Kidney capillary endothelial cell (primary cell): ENCODE measurements around the gene PHLDB1.

Source experiments
- DNase-seq: peaks from one replicate; pipeline ENCODE4 v3.0.0-alpha.2; 2018; ENCODE audit warnings: low spot score

Gene PHLDB1

DNA sequence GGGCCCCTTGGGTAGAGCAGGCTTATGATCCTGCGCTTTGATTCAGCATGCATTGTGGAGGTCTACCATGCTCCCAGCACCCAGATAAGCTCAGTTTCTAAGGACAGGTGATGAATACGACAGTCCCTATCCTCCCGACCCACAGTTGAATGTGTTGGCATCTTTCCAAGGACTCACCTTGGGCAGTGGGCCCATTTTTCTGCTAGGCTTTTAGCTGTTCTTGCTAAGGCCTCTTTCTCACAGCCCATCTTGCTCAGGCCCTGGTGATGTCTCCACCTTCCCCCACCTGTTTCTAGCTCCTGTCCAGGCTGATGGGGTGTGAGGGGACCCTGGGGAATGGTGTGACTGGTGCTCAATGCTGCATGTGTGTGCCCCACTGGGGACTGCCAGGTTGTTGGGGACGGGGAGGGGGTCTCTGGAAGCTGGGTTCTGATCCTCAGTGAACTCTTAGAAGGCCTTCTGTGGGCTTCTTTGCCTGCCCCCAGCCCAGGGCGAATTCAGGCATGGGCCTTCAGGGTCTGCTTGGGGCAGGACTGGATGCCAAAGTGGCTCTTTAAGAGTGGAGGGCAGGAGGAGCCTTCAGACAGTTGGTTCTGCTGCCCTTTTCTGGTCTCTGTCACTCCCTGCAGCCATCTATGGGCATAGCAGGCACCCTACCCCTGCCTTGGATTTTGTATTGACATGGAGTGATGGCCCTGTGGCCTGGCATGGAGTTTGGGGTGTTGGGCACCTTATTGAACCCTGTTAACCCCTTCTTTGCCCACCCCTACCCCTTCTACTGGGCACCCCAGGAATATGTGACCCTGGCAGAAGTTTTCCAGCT lies 33.1 kb downstream of the PHLDB1 start:
- DNase-seq, result no peak

DNA sequence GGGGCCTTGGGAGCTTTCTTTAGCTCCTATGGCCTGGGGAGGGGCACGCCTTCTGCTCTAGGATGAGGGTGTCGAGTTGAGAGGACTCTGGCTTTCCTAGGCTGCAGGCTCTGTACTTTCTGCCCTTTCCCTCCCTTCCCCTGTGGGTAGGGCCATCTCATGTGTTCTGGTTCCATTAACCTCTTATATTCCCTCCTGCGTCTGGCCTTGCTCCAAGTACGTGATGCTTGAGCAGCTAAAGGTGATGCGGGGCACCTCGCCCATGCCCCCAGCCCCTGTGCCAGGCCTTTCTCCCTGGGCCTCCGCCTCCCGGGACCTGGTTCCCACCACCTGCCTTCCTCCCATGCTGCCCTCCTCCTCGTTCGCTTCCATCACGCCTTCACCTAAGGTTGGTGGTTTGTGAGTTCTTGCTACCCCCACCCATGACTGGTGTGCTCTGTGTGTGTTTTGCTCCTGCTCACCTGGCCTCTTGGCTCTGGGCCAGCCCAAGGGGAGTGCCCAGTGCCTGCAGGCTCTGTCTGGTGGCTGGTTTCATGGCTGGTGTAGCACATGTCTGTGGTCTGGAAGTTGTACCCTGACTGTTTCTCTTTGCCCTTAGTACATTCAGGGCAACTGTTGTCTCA lies 34.1 kb downstream of the PHLDB1 start:
- no peak for DNase-seq

DNA sequence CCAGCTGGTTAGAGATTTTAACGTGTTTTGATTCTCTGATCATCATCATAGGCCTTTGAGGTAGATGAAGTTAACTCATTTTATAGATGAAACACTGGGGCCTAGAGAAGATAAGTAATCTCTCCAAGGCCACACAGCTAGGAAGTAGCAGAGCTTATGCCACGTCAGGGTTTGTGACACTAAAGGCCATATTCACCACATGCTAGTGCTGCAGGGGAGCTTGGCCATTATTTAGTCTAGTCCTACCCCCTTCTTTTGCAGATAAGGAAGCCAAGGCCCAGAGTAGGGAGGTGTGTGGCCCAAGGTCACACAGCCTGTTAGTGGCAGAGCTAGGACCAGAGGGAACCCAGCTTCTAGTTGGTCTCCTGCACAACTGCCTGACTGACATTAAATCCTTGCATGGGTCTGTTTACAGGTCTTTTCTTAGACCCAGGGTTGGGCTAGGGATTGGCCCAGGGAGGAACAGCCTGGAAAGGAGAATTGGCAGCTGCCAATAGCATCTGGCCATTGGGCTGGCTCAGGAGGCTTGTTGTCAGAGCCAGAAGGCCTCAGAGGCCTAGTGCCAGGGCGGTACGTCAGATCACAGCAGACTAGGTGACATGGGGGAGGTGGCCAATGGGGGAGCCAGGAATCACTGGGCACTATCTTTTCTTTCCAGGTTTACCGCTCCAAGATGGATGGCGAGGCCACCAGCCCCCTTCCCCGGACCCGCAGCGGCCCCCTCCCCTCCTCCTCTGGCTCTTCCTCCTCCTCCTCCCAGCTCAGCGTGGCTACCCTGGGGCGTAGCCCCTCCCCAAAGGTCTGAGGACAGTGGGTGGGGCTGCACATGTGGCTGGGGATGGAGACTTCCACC lies 36.0 kb downstream of the PHLDB1 start:
- DNase-seq, result no peak

DNA sequence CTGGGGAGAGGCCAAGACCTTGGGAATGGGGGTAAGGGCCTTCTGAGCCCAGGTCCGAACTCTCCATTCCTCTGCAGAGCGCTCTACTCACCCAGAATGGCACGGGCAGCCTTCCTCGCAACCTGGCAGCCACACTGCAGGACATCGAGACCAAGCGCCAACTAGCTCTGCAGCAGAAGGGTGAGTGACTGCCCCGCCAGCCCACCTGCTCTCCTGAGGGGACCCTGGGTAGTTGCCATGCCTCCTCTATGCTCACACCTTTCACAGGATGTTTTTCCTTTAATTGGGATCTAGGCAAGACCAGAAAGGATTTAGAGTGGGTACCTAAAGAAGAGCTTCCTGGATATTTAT lies 36.6 kb downstream of the PHLDB1 start:
- DNase-seq, result no peak

DNA sequence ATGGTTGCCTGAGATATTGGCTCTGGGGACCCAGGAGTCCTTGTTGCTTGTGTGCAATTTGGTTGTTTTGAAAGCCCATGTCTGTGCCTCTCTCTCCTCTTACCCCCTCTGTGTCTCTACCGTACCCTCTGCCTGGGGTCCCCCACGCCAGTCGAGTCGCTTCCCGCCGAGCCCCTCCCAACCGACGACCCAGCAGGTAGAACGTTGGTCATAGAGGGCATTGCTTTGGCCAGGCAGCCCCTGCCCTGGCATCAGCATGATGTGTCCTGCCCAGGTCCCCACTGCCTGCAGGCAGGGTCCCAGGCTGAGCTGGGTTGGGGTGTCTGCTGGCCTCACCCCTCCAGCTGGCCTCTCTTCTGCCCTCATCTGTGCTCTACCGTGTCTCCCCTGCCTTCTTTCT lies 37.1 kb downstream of the PHLDB1 start:
- no peak for DNase-seq

DNA sequence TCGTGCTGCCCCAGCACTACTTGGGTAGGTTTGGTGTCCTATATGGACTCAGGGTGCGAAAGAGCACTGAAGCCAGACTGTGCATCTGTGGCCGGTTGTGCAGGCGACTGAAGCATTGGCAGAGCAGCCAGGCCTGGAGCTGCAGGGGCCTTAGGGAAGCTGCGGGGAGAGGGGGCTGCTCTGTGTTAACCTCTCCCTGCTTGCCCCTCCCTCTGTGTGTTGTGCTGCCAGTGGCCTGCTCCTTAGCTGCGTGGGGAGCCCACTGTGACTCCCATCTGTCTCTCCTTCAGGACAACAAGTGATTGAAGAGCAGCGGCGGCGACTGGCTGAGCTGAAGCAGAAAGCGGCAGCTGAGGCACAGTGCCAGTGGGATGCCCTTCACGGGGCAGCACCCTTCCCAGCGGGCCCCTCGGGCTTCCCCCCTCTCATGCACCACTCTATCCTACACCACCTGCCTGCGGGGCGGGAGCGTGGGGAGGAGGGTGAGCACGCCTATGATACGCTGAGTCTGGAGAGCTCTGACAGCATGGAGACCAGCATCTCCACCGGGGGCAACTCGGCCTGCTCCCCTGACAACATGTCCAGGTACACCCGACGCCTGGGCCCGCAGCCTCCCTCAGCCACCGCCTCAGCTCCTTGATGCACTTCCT lies 37.8 kb downstream of the PHLDB1 start:
- DNase-seq, result no peak

DNA sequence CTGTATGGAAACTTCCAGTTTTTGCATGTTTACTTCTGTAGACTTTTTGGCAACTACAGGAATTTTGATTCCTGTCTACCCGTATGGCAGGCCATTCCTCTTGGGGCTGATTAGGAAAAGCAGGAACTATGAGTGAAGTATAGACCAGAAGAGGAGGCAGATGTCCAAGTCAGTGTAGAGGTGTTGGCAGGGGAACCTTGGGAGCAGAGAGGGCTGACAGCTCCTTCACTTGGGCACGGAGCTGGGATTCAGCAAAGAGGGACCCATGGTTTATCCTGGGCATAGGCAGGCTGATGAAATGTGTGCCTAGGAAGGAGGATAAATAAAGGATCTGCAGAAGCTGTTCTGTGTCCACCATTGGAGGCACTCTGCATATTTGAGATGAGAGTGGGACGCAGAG lies 39.0 kb downstream of the PHLDB1 start:
- DNase-seq, result no peak

DNA sequence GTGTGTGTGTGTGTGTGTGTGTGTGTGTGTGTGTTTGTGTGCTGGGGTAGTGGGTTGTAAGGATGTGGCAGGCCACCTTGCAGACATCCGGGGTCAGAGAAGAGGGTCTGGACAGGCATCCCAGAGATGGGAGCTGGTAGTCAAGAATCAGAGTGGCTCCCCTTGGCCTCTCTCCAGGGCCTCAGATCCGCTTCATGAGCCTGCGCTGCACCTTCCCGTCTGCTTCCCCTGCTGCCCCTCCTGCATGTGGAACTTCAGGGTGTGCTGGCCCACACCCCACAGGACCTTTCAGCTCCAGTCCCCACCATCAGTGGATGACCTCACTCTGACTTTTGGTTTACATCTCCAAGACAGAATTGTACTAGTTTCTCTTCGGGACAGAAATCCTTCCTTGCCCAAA lies 40.9 kb downstream of the PHLDB1 start:
- DNase-seq, result no peak

DNA sequence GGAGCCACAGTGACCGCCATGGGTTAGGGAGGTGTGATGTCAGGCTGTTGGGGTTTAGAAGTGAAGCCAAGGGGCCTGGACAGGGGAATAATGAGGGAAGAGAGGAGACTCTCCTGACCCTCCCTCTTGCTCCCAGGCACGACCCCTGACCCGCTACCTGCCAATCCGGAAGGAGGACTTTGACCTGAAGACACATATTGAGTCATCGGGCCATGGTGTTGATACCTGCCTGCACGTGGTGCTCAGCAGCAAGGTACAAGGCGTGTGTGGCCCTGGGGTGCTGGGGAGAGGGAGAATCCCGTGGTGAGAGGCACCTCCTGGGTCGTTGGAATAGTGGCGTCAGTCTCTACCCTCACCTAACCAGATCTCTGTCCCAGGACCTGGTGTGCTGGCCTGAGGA lies 42.5 kb downstream of the PHLDB1 start:
- no peak for DNase-seq

DNA sequence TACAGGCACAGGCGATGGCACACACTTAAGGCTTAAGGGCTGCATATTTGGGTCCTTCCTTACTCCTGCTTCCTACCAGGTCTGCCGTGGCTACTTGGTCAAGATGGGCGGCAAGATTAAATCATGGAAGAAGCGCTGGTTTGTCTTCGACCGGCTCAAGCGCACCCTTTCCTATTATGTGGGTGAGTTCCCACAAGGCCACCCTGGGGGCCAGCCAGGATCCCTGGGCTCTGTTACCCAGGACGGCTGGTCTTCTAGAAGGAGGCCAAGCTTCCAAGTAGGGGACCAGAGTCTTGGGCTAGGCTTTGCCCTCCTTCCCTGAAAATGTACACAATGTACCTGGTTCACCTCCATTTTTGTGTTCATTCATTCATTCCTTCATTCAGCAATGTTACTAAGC lies 43.0 kb downstream of the PHLDB1 start:
- no peak for DNase-seq

DNA sequence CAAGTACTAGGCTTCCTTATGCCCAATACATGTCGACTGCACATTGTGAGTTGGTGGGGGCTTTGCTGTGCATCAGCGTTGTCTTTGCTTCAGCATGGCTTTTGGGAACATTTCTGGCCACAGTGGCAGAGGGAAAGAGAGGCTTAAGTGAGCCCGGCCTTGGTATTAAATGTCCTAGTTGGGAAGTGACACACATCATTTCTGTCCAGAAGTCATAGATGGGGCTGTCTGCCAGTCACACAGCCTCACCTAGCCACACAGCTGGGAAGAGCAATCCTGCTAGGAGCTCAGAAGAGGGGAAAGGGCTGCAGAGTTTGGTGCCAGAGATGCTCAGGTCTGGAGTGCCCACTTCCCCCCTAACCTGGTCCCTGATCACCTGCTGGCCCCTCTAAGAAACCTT lies 44.4 kb downstream of the PHLDB1 start:
- no peak for DNase-seq

DNA sequence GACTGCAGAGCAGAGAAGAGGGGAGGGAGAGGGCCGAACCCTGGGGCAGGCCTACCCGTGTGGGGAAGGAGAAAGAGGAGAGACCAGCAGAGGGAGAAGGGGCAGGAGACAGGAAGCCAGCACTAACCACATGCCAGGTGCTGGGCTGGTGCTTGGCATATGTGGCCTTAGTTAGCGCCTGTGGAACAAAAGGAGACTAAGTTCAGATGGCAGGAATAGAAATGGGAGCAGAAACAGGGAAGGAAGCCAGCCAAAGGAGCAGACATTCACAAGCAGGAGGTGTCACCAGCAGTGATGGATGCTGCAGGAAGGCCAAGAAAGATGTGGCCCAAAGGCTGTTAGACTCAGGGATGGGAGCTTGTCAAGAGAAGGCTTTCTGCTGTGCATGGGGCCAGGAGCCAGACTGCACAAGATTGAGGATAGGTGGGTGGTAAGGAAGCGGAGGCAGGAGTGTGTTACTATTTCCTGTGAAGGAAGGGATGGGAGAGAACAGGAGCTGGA lies 45.3 kb downstream of the PHLDB1 start:
- DNase-seq, result no peak

DNA sequence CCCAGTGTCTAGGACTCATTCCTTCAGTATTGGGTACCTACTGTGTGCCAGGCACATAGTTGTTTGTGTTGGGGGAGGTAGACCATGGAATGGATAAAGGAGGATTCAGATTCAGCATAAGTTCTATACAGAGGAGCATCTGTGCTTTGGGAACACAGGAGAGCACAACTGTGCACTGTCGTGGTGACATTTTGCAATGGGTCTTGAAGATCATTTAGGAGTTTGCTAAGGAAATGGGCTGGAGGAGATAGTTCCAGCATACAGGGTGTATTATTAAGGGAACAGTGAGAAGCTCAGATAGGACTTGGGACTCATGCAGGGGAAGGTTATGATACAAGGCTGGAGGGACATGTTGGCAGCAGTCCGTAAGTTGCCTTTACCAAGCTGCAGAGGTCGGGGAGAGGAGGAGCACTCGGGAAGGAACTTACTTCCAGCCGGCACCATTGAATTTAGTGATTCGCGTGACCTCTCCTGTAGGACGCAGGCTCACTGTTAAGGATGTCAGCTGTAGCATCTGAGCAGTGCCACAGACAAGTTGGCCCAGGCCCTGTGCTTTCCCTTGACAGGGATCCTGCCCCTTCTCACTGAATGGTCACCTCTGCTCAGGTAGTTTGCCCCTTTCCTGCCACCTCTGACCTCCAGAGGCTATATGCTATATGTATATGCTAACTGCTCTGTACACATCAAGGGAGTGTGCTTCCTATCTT lies 46.4 kb downstream of the PHLDB1 start:
- no peak for DNase-seq

DNA sequence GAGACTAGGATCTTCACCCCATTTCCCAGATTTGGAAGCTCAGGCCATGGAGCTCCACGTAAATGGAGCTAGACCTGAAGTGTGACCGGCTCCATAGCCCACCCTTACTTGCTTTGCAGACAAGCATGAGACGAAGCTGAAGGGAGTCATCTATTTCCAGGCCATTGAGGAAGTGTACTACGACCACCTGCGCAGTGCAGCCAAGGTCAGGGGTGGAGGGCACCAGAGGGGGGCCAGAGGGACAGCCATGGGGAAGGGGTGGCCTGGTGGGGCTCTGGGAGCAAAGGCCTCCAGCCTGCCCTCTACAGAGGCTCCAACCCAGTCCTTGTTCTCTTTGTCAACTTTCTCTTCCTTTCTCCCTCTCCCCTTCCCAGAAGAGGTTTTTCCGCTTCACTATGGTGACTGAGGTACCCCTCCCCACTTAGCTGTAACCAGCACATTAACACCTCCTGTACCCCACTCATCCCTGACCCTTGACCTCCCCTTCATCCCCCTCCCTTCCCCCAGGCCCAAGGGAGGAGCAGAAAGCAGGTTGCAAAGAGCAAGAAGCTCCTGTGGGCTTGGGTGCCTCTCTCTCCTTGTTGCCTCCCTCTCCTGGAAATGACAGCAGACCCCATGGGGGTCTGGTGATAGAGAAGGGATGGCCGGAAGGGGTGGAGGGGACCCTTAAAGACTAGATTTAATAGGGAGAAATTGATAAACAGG lies 48.2 kb downstream of the PHLDB1 start:
- no peak for DNase-seq

DNA sequence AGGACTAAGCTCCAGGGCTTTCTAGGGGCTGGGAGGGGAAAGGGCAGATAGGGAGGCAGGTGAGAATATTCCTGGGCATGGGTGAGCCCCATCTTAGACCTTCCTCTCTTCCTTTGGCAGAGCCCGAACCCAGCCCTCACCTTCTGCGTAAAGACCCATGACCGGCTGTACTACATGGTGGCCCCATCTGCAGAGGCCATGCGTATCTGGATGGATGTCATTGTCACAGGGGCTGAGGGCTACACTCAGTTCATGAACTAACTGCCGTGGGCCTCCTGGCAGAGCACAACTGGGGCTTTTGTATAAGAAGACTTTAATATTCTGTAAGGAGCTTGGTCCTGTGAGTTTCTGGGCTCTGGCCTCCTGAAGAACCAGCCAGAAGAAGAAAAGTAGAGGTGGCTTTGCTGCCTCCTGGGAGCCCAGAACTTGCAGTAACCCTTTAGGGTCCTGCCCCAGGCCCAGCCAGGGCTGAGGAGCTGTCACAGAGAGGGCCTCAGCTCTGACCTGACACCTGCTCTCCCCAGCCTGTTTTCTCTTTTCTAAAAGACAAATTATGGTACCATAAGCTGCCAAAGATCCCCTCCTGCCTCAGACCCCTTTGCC lies 49.2 kb downstream of the PHLDB1 start:
- DNase-seq, result no peak

DNA sequence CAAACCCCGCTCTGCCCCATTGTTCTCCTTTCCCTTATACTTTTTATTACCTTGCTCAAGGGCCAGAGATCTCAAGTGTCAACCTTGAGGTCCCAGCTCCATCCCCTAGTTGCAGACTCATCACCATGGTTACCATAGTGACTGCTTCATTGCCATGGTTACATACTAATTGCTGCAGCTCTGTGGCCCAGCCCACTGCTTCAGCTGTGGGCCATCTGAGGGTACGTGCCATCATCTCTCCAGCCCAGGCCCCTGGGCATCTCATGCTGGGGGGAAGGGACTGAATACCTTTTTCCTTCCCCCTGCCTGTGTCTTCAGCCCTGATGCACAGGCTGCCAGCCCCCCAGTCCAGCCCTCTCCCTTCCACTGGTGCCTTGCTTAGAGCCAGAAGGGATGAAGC lies 49.8 kb downstream of the PHLDB1 start:
- no peak for DNase-seq

DNA sequence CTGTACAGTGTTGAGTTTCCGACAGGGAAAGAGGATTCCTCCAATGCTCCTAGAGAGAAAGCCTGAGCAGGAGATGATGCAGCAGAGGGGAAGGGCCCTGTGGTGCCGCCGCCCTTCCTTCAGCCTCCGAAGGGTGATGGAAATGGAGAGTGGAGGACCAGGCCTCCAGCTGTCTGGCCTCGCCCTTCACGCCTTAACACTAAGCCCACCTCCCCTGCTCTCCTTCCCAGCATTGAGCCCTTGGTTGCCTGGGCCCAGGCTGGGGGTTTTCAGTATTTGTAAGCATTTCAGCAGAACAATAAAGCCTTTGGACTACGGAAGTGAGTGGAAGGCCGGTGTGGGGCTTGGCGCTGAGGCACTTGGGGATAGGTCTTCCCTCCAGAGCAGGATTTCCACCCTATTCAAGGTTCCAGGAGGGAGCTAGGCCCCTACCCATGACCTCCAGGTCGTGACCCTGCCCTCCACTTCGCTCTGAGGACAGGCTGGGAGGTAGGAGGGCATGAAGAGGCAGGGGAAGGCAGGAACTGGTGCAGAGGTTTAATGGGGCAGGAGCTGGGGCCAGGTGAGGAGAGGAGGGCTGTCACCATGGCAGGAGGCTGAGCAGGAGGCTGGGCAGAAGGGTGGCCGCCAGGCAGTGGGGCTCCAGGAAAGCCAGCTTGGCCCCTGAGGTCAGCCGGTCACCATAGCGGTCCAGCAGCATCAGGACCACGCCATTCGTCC lies 50.5 kb downstream of the PHLDB1 start:
- DNase-seq, result no peak

DNA sequence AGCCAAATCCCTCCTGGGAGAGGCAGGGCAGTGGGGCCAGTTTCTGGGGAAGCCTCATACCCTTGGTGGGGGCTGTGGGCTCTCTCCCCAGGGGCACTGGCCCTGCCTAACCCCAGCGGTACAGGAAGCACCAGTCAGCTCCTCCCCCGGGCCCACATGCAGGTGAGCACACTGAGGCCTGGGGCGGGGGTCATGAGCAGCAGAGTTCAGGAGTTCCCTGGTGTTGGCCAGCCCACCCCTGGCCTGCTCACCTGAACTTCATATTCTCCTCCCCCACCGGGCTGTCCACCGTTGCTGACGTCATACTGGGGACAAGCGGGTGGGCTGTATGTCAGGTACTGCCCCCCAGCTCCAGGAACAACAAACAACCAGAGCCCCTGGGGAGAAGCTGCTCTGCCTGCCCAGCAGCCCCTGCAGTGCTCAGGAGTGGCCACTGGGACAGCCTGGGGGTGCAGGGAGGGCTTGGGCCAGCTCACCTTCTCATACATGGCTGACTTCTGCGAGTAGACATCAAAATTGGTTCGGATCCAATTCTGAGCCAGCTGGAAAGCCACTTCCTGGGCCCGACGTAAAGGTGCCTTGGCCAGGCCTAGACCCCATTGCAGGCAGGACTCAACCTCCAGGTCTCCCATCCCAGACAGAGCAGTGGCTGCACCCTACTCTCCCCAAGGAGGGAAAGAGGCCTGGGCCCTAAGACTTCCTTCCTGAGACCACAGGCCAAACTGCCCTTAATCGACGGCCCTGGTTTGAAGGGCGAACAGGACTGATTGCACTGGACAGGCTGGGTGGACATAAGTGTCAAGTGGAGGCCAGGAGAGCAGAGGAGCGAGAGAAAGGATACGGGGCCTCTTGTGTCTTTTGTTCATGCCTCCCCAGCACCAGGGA lies 51.3 kb downstream of the PHLDB1 start:
- DNase-seq, result no peak
